GM23338 (cell line): ENCODE results near the gene PRSS56. TPM values are rescaled to one million over a fixed set of nuclear protein-coding genes. Genes with fewer than 3 reads are reported as not detected.

Experiments
- ATAC-seq: fragments of 200-7000 bp; cut with Tn5 transposase; 3 replicates; pipeline ENCODE4 v1.9.1; 2020
- DNase-seq: peaks from one replicate; pipeline ENCODE4 v3.0.0-alpha.2; 2015; ENCODE audit warnings: low spot score
- H2AFZ ChIP-seq: fragments of 200-600 bp; sonication (generic); 2 replicates; pipeline ENCODE4 v1.8.0; 2016; ENCODE audit warnings: antibody characterized with exemption, mild to moderate bottlenecking, moderate library complexity
- H3F3A ChIP-seq: fragments of 200-600 bp; sonication (generic); replicated peaks from 2 replicates; pipeline ENCODE4 v1.8.0; 2017; ENCODE audit warnings: antibody characterized with exemption, mixed run types, low read depth
- H3K27ac ChIP-seq: fragments of 200-600 bp; sonication (generic); 2 replicates; pipeline ENCODE4 v1.6.1; 2016; ENCODE audit warnings: low read depth
- H3K27me3 ChIP-seq: fragments of 200-600 bp; sonication (generic); 2 replicates; pipeline ENCODE4 v1.8.0; 2016; ENCODE audit warnings: mild to moderate bottlenecking, mixed run types, moderate library complexity; ENCODE audit not compliant: insufficient read depth
- H3K36me3 ChIP-seq: fragments of 200-600 bp; sonication (generic); 2 replicates; pipeline ENCODE4 v1.8.0; 2016; ENCODE audit warnings: mild to moderate bottlenecking; ENCODE audit not compliant: insufficient read depth
- H3K4me1 ChIP-seq: fragments of 200-600 bp; sonication (generic); 2 replicates; pipeline ENCODE4 v1.8.0; 2016; ENCODE audit warnings: mild to moderate bottlenecking, moderate library complexity; ENCODE audit not compliant: insufficient read depth
- H3K4me2 ChIP-seq: fragments of 200-600 bp; sonication (generic); 2 replicates; pipeline ENCODE4 v1.7.1; 2017; ENCODE audit warnings: mixed run types
- H3K4me3 ChIP-seq: fragments of 200-600 bp; sonication (generic); 2 replicates; pipeline ENCODE4 v1.6.1; 2016; ENCODE audit warnings: mixed run types
- H3K79me2 ChIP-seq: fragments of 200-600 bp; sonication (generic); replicated peaks from 2 replicates; pipeline ENCODE4 v1.8.0; 2017; ENCODE audit warnings: mild to moderate bottlenecking; ENCODE audit not compliant: insufficient read depth
- H3K9me2 ChIP-seq: fragments of 200-600 bp; sonication (generic); 2 replicates; pipeline ENCODE4 v1.8.0; 2017; ENCODE audit not compliant: insufficient read depth
- H4K20me1 ChIP-seq: fragments of 200-600 bp; sonication (generic); replicated peaks from 2 replicates; pipeline ENCODE4 v1.8.0; 2017; ENCODE audit warnings: mild to moderate bottlenecking; ENCODE audit not compliant: insufficient read depth
- H3K27ac Mint-ChIP-seq: 2 replicates; pipeline ENCODE4 v1.8.0; 2020; ENCODE audit warnings: inconsistent platforms, mild to moderate bottlenecking, moderate library complexity, mixed read lengths
- H3K27me3 Mint-ChIP-seq: 3 replicates; pipeline ENCODE4 v1.8.0; 2022; ENCODE audit warnings: low read depth, mild to moderate bottlenecking, moderate library complexity, mixed read lengths, inconsistent platforms; ENCODE audit not compliant: insufficient read depth, poor library complexity
- H3K36me3 Mint-ChIP-seq: 3 replicates; pipeline ENCODE4 v1.8.0; 2021; ENCODE audit warnings: low read depth, mild to moderate bottlenecking, inconsistent platforms, moderate library complexity, mixed read lengths
- H3K4me1 Mint-ChIP-seq: 3 replicates; pipeline ENCODE4 v1.8.0; 2020; ENCODE audit warnings: mild to moderate bottlenecking, inconsistent platforms, mixed read lengths
- H3K4me3 Mint-ChIP-seq: 3 replicates; pipeline ENCODE4 v1.8.0; 2021; ENCODE audit warnings: moderate library complexity, mild to moderate bottlenecking, inconsistent platforms, mixed read lengths
- H3K9me3 Mint-ChIP-seq: 3 replicates; pipeline ENCODE4 v1.8.0; 2020; ENCODE audit warnings: moderate library complexity, mild to moderate bottlenecking, inconsistent platforms, mixed read lengths
- CREB1 ChIP-seq: fragments of 250-450 bp; sonication (Bioruptor Pico); IDR thresholded peaks from 2 replicates; pipeline ENCODE4 v1.5.0; 2020; ENCODE audit warnings: low read depth, mild to moderate bottlenecking, moderate library complexity
- EZH2 ChIP-seq: fragments of 200-600 bp; sonication (generic); IDR thresholded peaks from one replicate; pipeline ENCODE4 v1.8.0; 2017; ENCODE audit warnings: antibody characterized with exemption, mild to moderate bottlenecking, low read depth; ENCODE audit not compliant: unreplicated experiment
- EZH2phosphoT487 ChIP-seq: fragments of 200-600 bp; sonication (generic); IDR thresholded peaks from one replicate; pipeline ENCODE4 v1.8.1; 2018; ENCODE audit warnings: antibody characterized with exemption; ENCODE audit not compliant: unreplicated experiment
- JUNB ChIP-seq: IDR thresholded peaks from one replicate; pipeline ENCODE4 v1.6.1; 2016; ENCODE audit warnings: antibody characterized with exemption; ENCODE audit not compliant: unreplicated experiment
- NANOG ChIP-seq: IDR thresholded peaks from 2 replicates; pipeline ENCODE4 v1.6.1; 2016; ENCODE audit warnings: antibody characterized with exemption, borderline replicate concordance
- POLR2AphosphoS5 ChIP-seq: IDR thresholded peaks from 2 replicates; pipeline ENCODE4 v1.6.1; 2016; ENCODE audit warnings: antibody characterized with exemption, low read depth
- STAT1 ChIP-seq: IDR thresholded peaks from one replicate; pipeline ENCODE4 v1.6.1; 2016; ENCODE audit warnings: antibody characterized with exemption; ENCODE audit not compliant: unreplicated experiment
- ZNF114 ChIP-seq: fragments of 250-450 bp; sonication (Bioruptor Pico); IDR thresholded peaks from 2 replicates; pipeline ENCODE4 v1.5.0; 2020; ENCODE audit warnings: mild to moderate bottlenecking, moderate library complexity
- ZNF331 ChIP-seq: fragments of 250-450 bp; sonication (Bioruptor Pico); IDR thresholded peaks from 2 replicates; pipeline ENCODE4 v1.5.0; 2020; ENCODE audit warnings: low read depth, mild to moderate bottlenecking, moderate library complexity
- polyA plus RNA-seq: library from polyadenylated mRNA; unstranded; fragments of >200 nt; fragmentation: Nextera tagmentation; extraction: Ambion mirVana; gene quantifications from 2 replicates; pipeline ENCODE4 v1.2.1, GENCODE V29; 2016
- total RNA-seq: library from RNA; depleted of rRNA; stranded (reverse); fragments of >200 nt; shearing (Covaris generic); gene quantifications from 2 replicates; pipeline ENCODE4 v1.2.3, GENCODE V29; 2014
- TF ChIP-seq, protein P1 (sequence below): IDR thresholded peaks from 2 replicates; pipeline ENCODE4 v1.6.1; 2016; ENCODE audit warnings: antibody characterized with exemption
- TF ChIP-seq, protein P2 (sequence below): fragments of 250-450 bp; sonication (Bioruptor Pico); IDR thresholded peaks from 2 replicates; pipeline ENCODE4 v1.5.0; 2020; ENCODE audit warnings: mild to moderate bottlenecking, moderate library complexity
- TF ChIP-seq, protein P3 (sequence below): IDR thresholded peaks from one replicate; pipeline ENCODE4 v1.6.1; 2018; ENCODE audit warnings: antibody characterized with exemption; ENCODE audit not compliant: unreplicated experiment
- TF ChIP-seq, protein P4 (sequence below), 2 experiments: fragments of 200-600 bp in 1 of 2; sonication (generic) in 1 of 2; conservative IDR thresholded peaks; 2 replicates each; pipeline versions ENCODE4 v1.5.1 to v1.6.1; 2016 to 2017; ENCODE audit warnings: antibody characterized with exemption in 2 of 2, low read depth in 2 of 2, mild to moderate bottlenecking in 2 of 2, moderate library complexity in 1 of 2

The PRSS56 gene
- total and polyA plus RNA-seq, 2 experiments from 2014 or later, result 0.27 to 0.31 TPM

DNA sequence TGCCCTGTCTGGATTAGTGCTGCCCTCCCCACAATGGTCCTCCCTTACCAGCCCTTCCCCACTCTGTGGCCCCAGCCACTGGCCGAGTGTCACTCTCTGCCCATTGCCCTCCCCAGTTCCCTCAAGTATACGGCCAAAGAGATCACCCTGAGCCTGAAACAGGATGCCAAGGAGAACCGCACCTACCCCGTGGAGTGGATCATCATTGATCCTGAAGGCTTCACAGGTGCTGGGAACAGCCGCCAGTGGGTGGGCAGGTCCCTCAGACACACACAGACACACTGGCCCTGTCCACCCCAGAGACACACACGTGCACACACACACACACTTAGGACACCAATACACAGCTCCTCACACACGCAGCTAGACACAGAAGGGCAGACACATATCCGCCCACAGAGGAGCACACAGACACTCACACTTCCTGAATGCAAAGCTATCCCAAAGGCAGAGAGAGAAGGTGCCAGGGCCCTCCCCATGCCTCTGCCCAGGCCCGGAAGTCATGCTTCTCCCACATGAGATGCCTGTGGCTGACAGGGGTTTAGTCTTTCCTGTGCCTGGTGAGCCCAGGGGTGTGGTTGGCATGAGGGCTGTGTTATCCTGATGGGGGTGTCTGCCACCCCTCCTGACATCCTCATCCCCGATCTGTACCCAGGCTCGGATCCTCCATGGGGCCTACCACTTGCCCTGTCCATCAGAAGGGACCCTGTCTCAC lies 8.7 kb downstream of the PRSS56 start:
- Histone ChIP-seq H3K4me3 (no peak overlapping the region), H3K27ac (no peak overlapping the region), H3K27me3 (peaks cover 15% of the 10 kb centered on the region), H3F3A (no peaks in the 10 kb centered on the region), H2AFZ (no peak overlapping the region), H3K36me3 (no peaks in the 10 kb centered on the region), H3K4me1 (no peaks in the 10 kb centered on the region; the same call in 1 of the 2 replicates), H3K9me2 (no peaks in the 10 kb centered on the region), H3K4me2 (no peak overlapping the region), H3K79me2 (no peaks in the 10 kb centered on the region), H4K20me1 (no peaks in the 10 kb centered on the region; the same call in 1 of the 2 replicates)
- ATAC-seq (no peak), DNase-seq (no peak)
- peaks cover 31% of the 10 kb centered on the region for H3K27me3 Mint-ChIP-seq
- H3K4me1 Mint-ChIP-seq, result peaks cover 15% of the 10 kb centered on the region
- H3K36me3 Mint-ChIP-seq, result no peaks in the 10 kb centered on the region; the same call in 2 of the 3 replicates
- TF ChIP-seq, protein P1, sequence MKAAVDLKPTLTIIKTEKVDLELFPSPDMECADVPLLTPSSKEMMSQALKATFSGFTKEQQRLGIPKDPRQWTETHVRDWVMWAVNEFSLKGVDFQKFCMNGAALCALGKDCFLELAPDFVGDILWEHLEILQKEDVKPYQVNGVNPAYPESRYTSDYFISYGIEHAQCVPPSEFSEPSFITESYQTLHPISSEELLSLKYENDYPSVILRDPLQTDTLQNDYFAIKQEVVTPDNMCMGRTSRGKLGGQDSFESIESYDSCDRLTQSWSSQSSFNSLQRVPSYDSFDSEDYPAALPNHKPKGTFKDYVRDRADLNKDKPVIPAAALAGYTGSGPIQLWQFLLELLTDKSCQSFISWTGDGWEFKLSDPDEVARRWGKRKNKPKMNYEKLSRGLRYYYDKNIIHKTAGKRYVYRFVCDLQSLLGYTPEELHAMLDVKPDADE, result no peak
- TF ChIP-seq EZH2, result no peak
- TF ChIP-seq CREB1 (CRISPR knock-in tag), result no peak
- no peak for TF ChIP-seq ZNF114 (CRISPR knock-in tag)
- no peak for TF ChIP-seq ZNF331
- TF ChIP-seq EZH2phosphoT487, result no peak
- TF ChIP-seq, protein P2, sequence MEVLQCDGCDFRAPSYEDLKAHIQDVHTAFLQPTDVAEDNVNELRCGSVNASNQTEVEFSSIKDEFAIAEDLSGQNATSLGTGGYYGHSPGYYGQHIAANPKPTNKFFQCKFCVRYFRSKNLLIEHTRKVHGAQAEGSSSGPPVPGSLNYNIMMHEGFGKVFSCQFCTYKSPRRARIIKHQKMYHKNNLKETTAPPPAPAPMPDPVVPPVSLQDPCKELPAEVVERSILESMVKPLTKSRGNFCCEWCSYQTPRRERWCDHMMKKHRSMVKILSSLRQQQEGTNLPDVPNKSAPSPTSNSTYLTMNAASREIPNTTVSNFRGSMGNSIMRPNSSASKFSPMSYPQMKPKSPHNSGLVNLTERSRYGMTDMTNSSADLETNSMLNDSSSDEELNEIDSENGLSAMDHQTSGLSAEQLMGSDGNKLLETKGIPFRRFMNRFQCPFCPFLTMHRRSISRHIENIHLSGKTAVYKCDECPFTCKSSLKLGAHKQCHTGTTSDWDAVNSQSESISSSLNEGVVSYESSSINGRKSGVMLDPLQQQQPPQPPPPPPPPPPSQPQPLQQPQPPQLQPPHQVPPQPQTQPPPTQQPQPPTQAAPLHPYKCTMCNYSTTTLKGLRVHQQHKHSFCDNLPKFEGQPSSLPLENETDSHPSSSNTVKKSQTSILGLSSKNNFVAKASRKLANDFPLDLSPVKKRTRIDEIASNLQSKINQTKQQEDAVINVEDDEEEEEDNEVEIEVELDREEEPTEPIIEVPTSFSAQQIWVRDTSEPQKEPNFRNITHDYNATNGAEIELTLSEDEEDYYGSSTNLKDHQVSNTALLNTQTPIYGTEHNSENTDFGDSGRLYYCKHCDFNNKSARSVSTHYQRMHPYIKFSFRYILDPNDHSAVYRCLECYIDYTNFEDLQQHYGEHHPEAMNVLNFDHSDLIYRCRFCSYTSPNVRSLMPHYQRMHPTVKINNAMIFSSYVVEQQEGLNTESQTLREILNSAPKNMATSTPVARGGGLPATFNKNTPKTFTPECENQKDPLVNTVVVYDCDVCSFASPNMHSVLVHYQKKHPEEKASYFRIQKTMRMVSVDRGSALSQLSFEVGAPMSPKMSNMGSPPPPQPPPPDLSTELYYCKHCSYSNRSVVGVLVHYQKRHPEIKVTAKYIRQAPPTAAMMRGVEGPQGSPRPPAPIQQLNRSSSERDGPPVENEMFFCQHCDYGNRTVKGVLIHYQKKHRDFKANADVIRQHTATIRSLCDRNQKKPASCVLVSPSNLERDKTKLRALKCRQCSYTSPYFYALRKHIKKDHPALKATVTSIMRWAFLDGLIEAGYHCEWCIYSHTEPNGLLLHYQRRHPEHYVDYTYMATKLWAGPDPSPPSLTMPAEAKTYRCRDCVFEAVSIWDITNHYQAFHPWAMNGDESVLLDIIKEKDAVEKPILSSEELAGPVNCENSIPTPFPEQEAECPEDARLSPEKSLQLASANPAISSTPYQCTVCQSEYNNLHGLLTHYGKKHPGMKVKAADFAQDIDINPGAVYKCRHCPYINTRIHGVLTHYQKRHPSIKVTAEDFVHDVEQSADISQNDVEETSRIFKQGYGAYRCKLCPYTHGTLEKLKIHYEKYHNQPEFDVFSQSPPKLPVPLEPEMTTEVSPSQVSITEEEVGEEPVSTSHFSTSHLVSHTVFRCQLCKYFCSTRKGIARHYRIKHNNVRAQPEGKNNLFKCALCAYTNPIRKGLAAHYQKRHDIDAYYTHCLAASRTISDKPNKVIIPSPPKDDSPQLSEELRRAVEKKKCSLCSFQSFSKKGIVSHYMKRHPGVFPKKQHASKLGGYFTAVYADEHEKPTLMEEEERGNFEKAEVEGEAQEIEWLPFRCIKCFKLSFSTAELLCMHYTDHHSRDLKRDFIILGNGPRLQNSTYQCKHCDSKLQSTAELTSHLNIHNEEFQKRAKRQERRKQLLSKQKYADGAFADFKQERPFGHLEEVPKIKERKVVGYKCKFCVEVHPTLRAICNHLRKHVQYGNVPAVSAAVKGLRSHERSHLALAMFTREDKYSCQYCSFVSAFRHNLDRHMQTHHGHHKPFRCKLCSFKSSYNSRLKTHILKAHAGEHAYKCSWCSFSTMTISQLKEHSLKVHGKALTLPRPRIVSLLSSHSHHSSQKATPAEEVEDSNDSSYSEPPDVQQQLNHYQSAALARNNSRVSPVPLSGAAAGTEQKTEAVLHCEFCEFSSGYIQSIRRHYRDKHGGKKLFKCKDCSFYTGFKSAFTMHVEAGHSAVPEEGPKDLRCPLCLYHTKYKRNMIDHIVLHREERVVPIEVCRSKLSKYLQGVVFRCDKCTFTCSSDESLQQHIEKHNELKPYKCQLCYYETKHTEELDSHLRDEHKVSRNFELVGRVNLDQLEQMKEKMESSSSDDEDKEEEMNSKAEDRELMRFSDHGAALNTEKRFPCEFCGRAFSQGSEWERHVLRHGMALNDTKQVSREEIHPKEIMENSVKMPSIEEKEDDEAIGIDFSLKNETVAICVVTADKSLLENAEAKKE (CRISPR knock-in tag), result no peak
- no peak for TF ChIP-seq NANOG
- TF ChIP-seq, protein P3, sequence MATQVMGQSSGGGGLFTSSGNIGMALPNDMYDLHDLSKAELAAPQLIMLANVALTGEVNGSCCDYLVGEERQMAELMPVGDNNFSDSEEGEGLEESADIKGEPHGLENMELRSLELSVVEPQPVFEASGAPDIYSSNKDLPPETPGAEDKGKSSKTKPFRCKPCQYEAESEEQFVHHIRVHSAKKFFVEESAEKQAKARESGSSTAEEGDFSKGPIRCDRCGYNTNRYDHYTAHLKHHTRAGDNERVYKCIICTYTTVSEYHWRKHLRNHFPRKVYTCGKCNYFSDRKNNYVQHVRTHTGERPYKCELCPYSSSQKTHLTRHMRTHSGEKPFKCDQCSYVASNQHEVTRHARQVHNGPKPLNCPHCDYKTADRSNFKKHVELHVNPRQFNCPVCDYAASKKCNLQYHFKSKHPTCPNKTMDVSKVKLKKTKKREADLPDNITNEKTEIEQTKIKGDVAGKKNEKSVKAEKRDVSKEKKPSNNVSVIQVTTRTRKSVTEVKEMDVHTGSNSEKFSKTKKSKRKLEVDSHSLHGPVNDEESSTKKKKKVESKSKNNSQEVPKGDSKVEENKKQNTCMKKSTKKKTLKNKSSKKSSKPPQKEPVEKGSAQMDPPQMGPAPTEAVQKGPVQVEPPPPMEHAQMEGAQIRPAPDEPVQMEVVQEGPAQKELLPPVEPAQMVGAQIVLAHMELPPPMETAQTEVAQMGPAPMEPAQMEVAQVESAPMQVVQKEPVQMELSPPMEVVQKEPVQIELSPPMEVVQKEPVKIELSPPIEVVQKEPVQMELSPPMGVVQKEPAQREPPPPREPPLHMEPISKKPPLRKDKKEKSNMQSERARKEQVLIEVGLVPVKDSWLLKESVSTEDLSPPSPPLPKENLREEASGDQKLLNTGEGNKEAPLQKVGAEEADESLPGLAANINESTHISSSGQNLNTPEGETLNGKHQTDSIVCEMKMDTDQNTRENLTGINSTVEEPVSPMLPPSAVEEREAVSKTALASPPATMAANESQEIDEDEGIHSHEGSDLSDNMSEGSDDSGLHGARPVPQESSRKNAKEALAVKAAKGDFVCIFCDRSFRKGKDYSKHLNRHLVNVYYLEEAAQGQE, result no peak
- no peak for TF ChIP-seq JUNB
- TF ChIP-seq STAT1, result no peak
- TF ChIP-seq, protein P4, sequence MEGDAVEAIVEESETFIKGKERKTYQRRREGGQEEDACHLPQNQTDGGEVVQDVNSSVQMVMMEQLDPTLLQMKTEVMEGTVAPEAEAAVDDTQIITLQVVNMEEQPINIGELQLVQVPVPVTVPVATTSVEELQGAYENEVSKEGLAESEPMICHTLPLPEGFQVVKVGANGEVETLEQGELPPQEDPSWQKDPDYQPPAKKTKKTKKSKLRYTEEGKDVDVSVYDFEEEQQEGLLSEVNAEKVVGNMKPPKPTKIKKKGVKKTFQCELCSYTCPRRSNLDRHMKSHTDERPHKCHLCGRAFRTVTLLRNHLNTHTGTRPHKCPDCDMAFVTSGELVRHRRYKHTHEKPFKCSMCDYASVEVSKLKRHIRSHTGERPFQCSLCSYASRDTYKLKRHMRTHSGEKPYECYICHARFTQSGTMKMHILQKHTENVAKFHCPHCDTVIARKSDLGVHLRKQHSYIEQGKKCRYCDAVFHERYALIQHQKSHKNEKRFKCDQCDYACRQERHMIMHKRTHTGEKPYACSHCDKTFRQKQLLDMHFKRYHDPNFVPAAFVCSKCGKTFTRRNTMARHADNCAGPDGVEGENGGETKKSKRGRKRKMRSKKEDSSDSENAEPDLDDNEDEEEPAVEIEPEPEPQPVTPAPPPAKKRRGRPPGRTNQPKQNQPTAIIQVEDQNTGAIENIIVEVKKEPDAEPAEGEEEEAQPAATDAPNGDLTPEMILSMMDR (conservative IDR thresholded peaks at IDR 0.05; ENCODE audit: low read depth in 2 of 2), result no peak
- TF ChIP-seq POLR2AphosphoS5, result no peak
- H3K9me3 Mint-ChIP-seq, result no peaks in the 10 kb centered on the region
- no peak overlapping the region for H3K4me3 Mint-ChIP-seq
- H3K27ac Mint-ChIP-seq, result no peak overlapping the region
